H54 (cell line): ENCODE results near the gene NPAS2.

ENCODE experiments used
- DNase-seq: peaks from one replicate; pipeline ENCODE4 v3.0.0; 2011; ENCODE audit warnings: low spot score, mixed read lengths; ENCODE audit not compliant: insufficient read length
- FAIRE-seq: peaks from 3 replicates; lab custom pipeline; 2011; peaks lifted over from hg19 to GRCh38; lab: Jason Lieb, UNC
- POLR2A ChIP-seq: IDR thresholded peaks from 2 replicates; pipeline ENCODE4 v1.6.1; 2011; ENCODE audit warnings: low read depth, mild to moderate bottlenecking, low read length

Gene NPAS2

GRCh38 chr2:100808582-100808981, 11.4 kb upstream of the NPAS2 start:
- DNase-seq = no peak
- no peak for FAIRE-seq
- no peak for TF ChIP-seq POLR2A

- no peak for TF ChIP-seq POLR2A
- DNase-seq (no peak), FAIRE-seq (no peak)
Observed at GRCh38 chr2:100809506-100809905, 10.4 kb upstream of the NPAS2 start.

- FAIRE-seq (no peak), DNase-seq (no peak)
- TF ChIP-seq POLR2A = no peak
Observed at GRCh38 chr2:100810603-100811145, 9.3 kb upstream of the NPAS2 start.

- no peak for FAIRE-seq
- no peak for DNase-seq
- no peak for TF ChIP-seq POLR2A
Observed at GRCh38 chr2:100812116-100812515, 7.8 kb upstream of the NPAS2 start.

DNA sequence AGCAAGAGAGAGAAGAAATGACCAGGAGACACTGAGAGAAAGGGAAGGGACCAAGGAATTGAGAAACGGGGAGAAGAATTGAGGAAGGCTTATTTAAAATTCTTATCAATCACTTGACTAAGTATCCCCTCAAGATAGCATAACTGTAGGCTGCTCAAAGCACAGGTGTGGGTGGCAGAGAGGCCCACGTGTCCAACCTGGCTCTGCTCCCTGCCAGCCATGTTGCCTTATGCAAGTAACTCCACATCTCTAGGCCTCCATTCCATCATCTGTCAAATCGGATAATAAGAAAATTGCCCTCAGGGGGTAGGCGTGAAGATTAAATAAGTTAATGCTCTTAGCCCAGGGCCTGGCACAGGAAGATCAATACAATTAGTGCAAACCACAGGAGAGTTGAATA, 7.4 kb upstream of the NPAS2 start:
- FAIRE-seq = no peak
- TF ChIP-seq POLR2A = no peak

DNA sequence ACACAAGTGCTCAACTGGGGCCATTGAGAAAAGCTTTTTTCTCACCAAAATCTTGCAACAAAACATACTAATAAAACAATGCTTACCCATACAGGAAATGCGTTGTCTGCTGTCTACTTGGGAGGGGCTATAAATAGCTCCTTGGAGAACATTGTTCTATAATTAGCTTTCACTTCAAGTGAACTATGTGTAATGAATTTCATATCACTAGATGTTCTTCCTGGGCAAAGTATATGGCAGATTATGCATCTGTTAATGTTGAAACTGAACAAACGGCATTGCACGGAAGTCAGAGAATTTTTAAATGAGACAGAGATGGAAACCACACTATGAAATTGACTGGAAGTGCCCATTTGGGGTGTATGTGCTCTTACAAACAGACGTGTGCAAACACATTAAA, 6.4 kb upstream of the NPAS2 start:
- TF ChIP-seq POLR2A = no peak
- DNase-seq = no peak
- FAIRE-seq = no peak

More for the DNA sequence above, 7.4 kb upstream of the NPAS2 start:
- no peak for DNase-seq

DNA sequence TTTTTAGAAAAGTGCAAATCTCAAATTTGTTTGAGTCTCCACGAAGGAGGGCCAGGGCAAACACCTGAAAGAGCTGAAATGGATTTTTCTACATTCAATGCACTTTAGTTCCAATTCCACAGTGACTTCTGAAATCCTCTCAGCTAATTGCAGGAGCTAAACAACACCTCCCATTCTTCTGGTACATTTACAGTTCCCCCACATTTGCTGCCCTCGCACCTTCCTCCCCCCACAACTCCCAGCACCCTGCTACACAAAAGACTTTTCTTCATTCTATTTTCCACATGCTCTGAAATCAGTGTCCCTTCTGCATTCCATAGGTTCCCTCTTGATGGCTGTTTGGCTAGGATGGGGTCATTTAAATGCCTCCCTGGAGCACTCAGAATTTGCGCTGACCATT, 5.9 kb upstream of the NPAS2 start:
- DNase-seq (no peak), FAIRE-seq (no peak)
- no peak for TF ChIP-seq POLR2A

DNA sequence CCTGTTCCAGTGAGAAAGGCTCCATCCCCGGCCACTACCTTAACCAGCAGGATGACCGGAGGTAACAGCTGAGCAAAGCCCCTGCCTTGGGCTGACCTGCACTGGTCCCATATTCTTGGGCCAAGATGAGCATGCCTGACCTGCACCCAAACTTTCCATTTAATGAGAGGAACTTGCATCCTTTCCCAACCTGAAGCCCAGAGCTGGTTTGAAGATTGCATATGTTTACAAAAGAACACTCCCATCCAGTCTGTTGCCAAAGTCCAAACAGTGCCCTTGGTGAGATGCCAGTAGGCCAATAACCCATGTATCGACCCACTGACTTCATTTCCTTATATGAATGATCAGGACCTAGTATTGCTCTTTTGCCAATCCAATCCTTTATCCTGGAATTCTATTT, 5.5 kb upstream of the NPAS2 start:
- DNase-seq (no peak), FAIRE-seq (no peak)
- TF ChIP-seq POLR2A = no peak

GRCh38 chr2:100817388-100817985, 2.5 kb upstream of the NPAS2 start:
- no peak for DNase-seq
- no peak for FAIRE-seq
- TF ChIP-seq POLR2A = no peak

GRCh38 chr2:100818003-100818605, 1.8 kb upstream of the NPAS2 start:
- TF ChIP-seq POLR2A = no peak
- no peak for FAIRE-seq

GRCh38 chr2:100818606-100819369, 1.2 kb upstream of the NPAS2 start:
- FAIRE-seq = peak; percentile 43
- no peak for TF ChIP-seq POLR2A
- DNase-seq = peak; percentile 58

More at GRCh38 chr2:100818003-100818605, 1.8 kb upstream of the NPAS2 start:
- no peak for DNase-seq

DNA sequence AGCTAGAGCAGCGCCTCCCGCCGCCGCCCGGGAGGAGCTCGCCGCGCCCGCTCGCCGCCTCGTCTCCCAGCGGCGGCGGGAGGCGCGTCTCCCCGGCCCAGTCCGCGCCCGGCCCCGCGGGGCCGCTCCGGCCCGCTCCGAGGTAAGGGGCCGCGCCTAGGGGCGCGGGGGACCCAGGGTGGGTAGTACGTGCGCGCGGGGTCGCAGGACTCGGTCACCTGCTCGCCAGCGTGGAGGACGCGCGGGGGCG, 259 bp downstream of the NPAS2 start:
- DNase-seq = no peak
- FAIRE-seq = no peak
- no peak for TF ChIP-seq POLR2A

- TF ChIP-seq POLR2A = no peak
- FAIRE-seq = no peak
- DNase-seq = no peak
Observed at GRCh38 chr2:100820523-100821254, 750 bp downstream of the NPAS2 start.
